Upper lobe of left lung (tissue), 4 donors: ENCODE data around the gene COL27A1.

Experiments
- CTCF ChIP-seq, 6 experiments: fragments of 450-650 bp in 4 of 6; fragments of 200-600 bp in 2 of 6; sonication (generic) in 2 of 6; IDR thresholded peaks; one replicate each; pipeline ENCODE4 v1.5.1; 2016 to 2019; ENCODE audit warnings: antibody characterized with exemption in 6 of 6
- EP300 ChIP-seq, 4 donors: sonication (generic); formaldehyde crosslinking; IDR thresholded peaks; one replicate each; pipeline ENCODE4 v1.5.1; 2017; ENCODE audit warnings: antibody characterized with exemption in 4 of 4, control low read depth in 2 of 4
- POLR2A ChIP-seq, 4 donors: fragments of 450-650 bp; IDR thresholded peaks; one replicate each; pipeline ENCODE4 v1.5.1; 2016 to 2017; ENCODE audit warnings: antibody characterized with exemption in 4 of 4, mild to moderate bottlenecking in 2 of 4
- POLR2AphosphoS5 ChIP-seq, 2 donors: sonication (generic); formaldehyde crosslinking; IDR thresholded peaks; one replicate each; pipeline ENCODE4 v1.5.1; 2017; ENCODE audit warnings: antibody characterized with exemption in 2 of 2

DNA sequence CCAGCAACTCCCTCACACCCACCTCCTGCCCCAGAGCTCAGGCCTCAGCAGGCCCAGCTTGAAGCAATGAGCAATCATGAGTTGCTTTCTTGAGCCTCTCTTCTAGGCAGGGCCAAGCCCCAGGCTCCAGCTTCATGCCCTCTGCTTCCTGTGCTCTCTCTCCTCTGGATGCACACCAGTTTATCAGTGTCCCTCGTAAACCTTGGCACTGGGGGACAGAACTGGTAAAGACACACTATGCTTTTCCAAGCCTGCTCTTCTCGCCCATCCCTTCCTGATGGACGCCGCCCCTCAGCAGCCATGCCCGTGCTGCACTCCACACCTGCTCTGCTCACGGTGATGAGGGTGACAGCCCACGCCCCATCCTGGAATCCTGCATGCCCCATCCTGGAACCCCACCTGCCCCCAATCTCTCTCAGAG is 118.1 kb downstream of the COL27A1 start:
- TF ChIP-seq CTCF (IDR thresholded peaks at IDR 0.05) (no peak), POLR2A (IDR thresholded peaks at IDR 0.05) (no peak), POLR2AphosphoS5 (IDR thresholded peaks at IDR 0.05) (no peak), EP300 (IDR thresholded peaks at IDR 0.05) (no peak)
